H1 (cell line): ENCODE data around the gene BAIAP2.

Experiments
- ASH2L ChIP-seq: fragments of 200-600, 300-600 bp; sonication (generic); IDR thresholded peaks from one replicate; pipeline ENCODE4 v1.7.1; 2017; ENCODE audit warnings: low read length
- EZH2 ChIP-seq: fragments of 200-600 bp; sonication (generic); IDR thresholded peaks from 2 replicates; pipeline ENCODE4 v1.7.1; 2012; ENCODE audit warnings: low read depth, mild to moderate bottlenecking, moderate library complexity, low read length, inconsistent platforms; ENCODE audit not compliant: severe bottlenecking
- POLR2A ChIP-seq, 2 experiments: IDR thresholded peaks; 1 replicate in 1 of 2; 2 replicates in 1 of 2; pipeline ENCODE4 v1.6.1; 2011; ENCODE audit warnings: low read depth in 2 of 2, low read length in 2 of 2, mild to moderate bottlenecking in 2 of 2; ENCODE audit errors: control extremely low read depth in 1 of 2
- POLR2AphosphoS5 ChIP-seq: IDR thresholded peaks from 2 replicates; pipeline ENCODE4 v1.6.1; 2011; ENCODE audit warnings: low read depth, low read length
- SIN3A ChIP-seq, 2 experiments: IDR thresholded peaks in 1 of 2; conservative IDR thresholded peaks in 1 of 2; 2 replicates each; pipeline ENCODE4 v1.6.1; 2011 to 2012; ENCODE audit warnings: low read length in 2 of 2, improper control_type of control experiment in 1 of 2, low read depth in 1 of 2, mild to moderate bottlenecking in 1 of 2
- SP4 ChIP-seq: IDR thresholded peaks from 2 replicates; pipeline ENCODE4 v1.6.1; 2012; ENCODE audit warnings: low read length, inconsistent platforms
- TF ChIP-seq, protein P1 (sequence below), 3 experiments: IDR thresholded peaks; 1 replicate in 2 of 3; 2 replicates in 1 of 3; pipeline versions ENCODE4 v1.5.1 to v1.6.1; 2011; ENCODE audit warnings: low read length in 3 of 3, mild to moderate bottlenecking in 3 of 3, inconsistent platforms in 2 of 3, low read depth in 1 of 3, moderate library complexity in 1 of 3; ENCODE audit not compliant: insufficient read depth in 1 of 3; ENCODE audit errors: control extremely low read depth in 1 of 3

DNA sequence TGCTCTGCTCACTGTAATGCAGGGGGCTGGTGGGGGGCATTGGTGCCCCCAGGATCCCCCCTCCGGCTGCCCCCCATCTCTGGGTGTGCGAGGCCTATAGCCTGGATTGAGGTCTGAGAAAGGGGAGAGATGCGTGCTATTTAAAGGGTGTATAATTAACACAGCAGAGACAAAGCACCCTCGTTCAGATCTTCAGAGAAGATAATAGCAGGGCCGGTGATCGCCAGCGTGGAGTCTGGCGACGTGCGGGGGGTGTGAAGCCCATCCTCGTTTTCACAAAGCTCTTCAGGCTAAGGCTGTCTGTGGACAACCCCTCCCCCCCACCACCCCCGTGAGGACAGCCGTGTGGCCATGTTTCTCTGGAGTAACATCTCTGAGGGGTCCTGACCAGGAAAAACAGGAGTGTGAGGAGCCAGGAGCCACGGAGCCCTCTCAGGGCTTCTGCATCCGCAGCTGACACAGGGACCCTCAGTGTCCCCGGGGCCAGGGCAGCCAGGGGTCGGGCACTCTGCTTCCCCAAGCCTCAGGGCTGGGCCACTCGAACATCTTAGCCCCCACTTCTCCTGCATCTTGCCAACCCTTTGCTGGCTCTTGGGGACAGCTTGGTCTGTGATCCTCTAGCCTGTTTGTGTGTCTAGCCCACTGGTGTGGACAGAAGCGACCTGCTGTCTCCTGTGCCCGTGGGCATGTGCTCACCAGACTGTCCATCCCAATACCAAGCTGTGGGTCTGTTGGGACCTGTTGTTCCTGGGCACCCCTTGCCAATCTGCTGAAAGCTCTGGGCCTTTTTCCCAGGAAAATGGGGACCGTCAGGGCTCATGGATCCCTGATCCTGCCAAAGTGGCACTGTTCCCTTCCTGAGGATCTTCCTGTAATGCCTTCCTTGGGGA is 58.9 kb downstream of the BAIAP2 start:
- TF ChIP-seq EZH2 = no peak
- TF ChIP-seq, protein P1, sequence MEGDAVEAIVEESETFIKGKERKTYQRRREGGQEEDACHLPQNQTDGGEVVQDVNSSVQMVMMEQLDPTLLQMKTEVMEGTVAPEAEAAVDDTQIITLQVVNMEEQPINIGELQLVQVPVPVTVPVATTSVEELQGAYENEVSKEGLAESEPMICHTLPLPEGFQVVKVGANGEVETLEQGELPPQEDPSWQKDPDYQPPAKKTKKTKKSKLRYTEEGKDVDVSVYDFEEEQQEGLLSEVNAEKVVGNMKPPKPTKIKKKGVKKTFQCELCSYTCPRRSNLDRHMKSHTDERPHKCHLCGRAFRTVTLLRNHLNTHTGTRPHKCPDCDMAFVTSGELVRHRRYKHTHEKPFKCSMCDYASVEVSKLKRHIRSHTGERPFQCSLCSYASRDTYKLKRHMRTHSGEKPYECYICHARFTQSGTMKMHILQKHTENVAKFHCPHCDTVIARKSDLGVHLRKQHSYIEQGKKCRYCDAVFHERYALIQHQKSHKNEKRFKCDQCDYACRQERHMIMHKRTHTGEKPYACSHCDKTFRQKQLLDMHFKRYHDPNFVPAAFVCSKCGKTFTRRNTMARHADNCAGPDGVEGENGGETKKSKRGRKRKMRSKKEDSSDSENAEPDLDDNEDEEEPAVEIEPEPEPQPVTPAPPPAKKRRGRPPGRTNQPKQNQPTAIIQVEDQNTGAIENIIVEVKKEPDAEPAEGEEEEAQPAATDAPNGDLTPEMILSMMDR (IDR thresholded peaks at IDR 0.05; ENCODE audit: control extremely low read depth in 1 of 3, insufficient read depth in 1 of 3, low read depth in 1 of 3, low read length in 3 of 3) = no peak
- no peak for TF ChIP-seq POLR2A (IDR thresholded peaks at IDR 0.05; ENCODE audit: control extremely low read depth in 1 of 2, low read depth in 2 of 2, low read length in 2 of 2)
- TF ChIP-seq SIN3A (conservative IDR thresholded peaks at IDR 0.05 in 1 of 2, IDR thresholded peaks at IDR 0.05 in 1 of 2; ENCODE audit: low read depth in 1 of 2, low read length in 2 of 2) = no peak
- TF ChIP-seq POLR2AphosphoS5 = no peak
- no peak for TF ChIP-seq SP4
- no peak for TF ChIP-seq ASH2L
